HG03460 (cell line): ENCODE data around the gene IRF2BPL.

Experiments used
- ATAC-seq: cut with Tn5 transposase; IDR thresholded peaks from one replicate; pipeline ENCODE4 v1.9.1; 2021; ENCODE audit not compliant: unreplicated experiment

IRF2BPL gene

GRCh38 chr14:77014004-77014604 is 14.4 kb downstream of the IRF2BPL start:
- no peak for ATAC-seq

GRCh38 chr14:77012193-77012765 is 16.2 kb downstream of the IRF2BPL start:
- ATAC-seq: no peak

GRCh38 chr14:77011245-77011644 is 17.3 kb downstream of the IRF2BPL start:
- ATAC-seq: no peak

GRCh38 chr14:77009014-77009413 is 19.5 kb downstream of the IRF2BPL start:
- ATAC-seq: no peak

GRCh38 chr14:77008541-77008940 is 20.0 kb downstream of the IRF2BPL start:
- ATAC-seq: no peak

- ATAC-seq: no peak
Observed at GRCh38 chr14:77007975-77008421, 20.5 kb downstream of the IRF2BPL start.

GRCh38 chr14:77007183-77007974 is 21.1 kb downstream of the IRF2BPL start:
- no peak for ATAC-seq

- no peak for ATAC-seq
Observed at GRCh38 chr14:77006132-77006531, 22.4 kb downstream of the IRF2BPL start.

GRCh38 chr14:77005559-77005958 is 22.9 kb downstream of the IRF2BPL start:
- no peak for ATAC-seq

GRCh38 chr14:77004711-77005460 is 23.6 kb downstream of the IRF2BPL start:
- no peak for ATAC-seq

- no peak for ATAC-seq
Observed at GRCh38 chr14:77003960-77004710, 24.4 kb downstream of the IRF2BPL start.

GRCh38 chr14:77002889-77003288 is 25.6 kb downstream of the IRF2BPL start:
- ATAC-seq: no peak

- ATAC-seq: no peak
Observed at GRCh38 chr14:77002335-77002734, 26.2 kb downstream of the IRF2BPL start.

- no peak for ATAC-seq
Observed at GRCh38 chr14:77000340-77001270, 27.9 kb downstream of the IRF2BPL start.

GRCh38 chr14:76998910-76999309 is 29.6 kb downstream of the IRF2BPL start:
- ATAC-seq: no peak

- ATAC-seq: no peak
Observed at GRCh38 chr14:76997257-76997970, 31.1 kb downstream of the IRF2BPL start.

GRCh38 chr14:76996563-76997146 is 31.9 kb downstream of the IRF2BPL start:
- ATAC-seq: no peak

- no peak for ATAC-seq
Observed at GRCh38 chr14:76995279-76996035, 33.1 kb downstream of the IRF2BPL start.
